Measurements from ENCODE around the gene GABARAPL1.
A peak's percentile ranks its signal among the peaks of the same experiment; 100 is the strongest.
"Not testable (repeated sequence)": the region's sequence is repeated elsewhere in the genome, so short reads cannot be mapped to it uniquely, and the experiment has no call there.

Gene GABARAPL1

DNA sequence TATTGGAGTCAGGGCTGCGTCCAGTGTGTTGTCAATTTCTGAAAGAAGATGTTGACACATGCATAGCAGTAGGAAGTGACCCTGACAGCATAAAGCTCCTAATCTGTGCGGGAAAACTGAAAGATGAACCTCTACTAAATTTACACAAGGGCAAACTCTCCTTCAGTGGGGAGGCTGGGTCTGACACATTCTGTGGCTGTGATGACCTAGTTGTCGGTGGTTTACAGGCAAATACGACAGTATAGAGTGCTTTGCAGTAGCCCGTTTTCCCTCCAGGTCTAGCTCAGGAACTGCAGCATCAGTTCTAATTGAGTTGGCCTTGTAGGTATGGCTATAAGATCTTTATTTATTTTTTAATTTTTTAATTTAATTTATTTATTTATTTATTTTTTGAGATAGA is 14.8 kb upstream of the GABARAPL1 start:
- DNase-seq (ENCODE audit: low read depth), result no peak

GRCh38 chr12:10204495-10204894 is 8.2 kb upstream of the GABARAPL1 start:
- not testable (repeated sequence) for DNase-seq (ENCODE audit: low read depth)

- no peak for DNase-seq (ENCODE audit: low read depth)
Observed at GRCh38 chr12:10205220-10205807, 7.4 kb upstream of the GABARAPL1 start.

DNA sequence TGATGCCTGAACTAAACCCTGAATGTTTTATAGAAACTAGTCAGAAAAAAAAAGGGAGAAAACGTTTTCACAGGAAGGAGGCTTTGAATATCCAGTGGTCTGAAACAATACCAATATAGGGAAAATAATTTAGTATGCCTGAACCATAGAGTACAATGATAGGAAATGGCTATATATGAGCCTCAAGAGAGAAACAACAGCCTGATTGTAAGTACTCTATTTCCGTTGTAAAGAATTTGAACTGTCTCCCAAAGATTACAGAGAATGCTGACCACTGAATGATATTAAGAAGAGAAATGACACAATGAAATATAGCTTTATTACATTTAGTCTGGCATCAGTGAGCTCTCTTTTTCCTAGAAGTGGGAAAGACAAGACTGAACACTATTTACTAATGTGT is 5.5 kb upstream of the GABARAPL1 start:
- DNase-seq (ENCODE audit: low read depth), result no peak

DNA sequence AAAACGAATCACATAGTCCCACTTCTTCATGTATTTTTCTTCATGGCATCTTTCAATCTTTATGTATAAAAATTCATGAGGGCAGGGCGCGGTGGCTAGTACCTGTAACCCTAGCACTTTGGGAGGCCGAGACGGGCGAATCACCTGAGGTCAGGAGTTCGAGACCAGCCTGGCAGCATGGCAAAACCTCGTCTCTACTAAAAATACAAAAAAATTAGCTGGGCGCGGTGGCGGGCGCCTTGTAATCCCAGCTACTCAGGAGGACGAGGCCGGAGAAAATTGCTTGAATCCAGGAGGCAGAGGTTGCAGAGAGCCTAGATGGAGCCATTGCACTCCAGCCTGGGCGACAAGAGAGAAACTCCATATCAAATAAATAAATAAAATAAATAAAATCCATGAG is 2.5 kb upstream of the GABARAPL1 start:
- DNase-seq (ENCODE audit: low read depth), result no peak

GRCh38 chr12:10211101-10211939 is 1.4 kb upstream of the GABARAPL1 start:
- no peak for DNase-seq (ENCODE audit: low read depth)

GRCh38 chr12:10211940-10212738 is 538 bp upstream of the GABARAPL1 start:
- DNase-seq (ENCODE audit: low read depth), result peak; percentile 78

DNA sequence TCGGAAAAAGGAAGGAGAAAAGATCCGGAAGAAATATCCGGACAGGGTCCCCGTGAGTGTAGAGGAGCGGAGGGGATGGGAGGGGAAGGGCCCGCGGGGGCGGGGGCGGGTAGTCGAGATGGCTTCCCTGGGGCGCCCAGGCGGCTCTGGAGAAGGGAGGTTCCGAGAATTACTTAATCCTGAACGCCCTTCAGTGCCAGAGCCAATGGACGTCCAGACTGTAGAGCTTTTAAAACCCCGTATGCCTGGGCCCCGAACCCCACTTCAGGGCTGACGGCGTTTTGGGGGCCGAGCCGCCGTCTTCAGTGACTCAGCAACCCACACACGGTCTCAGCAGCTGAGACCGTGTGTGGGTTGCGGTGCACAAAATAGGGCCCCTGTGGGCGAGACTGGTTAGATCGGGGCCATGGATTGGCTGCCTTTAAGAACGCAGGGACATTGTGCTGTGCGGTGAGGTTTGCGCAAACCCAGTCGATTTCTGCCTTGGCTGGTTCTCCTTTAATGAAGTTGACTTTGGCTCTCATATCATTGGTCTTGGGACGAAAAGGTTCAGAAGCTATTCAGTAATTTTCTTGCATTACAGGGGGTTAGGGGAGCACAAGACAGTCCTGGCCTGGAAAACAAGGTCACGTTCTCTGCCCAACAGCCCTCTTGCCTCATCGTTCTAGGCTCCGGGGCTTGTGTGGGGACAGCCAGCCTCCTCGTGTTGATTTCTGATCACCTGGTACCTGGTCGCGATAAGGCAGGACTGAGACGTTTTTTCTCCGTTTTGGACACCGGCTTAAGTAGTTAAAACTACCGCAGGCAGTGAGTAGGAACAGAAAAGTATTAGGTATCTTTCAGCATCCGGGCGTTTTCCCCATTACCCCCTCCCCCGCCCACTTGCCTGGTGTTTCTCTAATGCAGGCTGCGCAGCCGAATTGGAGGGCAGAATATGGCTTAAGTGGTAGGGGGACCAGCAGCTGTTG is 775 bp downstream of the GABARAPL1 start:
- DNase-seq (ENCODE audit: low read depth), result peak; percentile 72

DNA sequence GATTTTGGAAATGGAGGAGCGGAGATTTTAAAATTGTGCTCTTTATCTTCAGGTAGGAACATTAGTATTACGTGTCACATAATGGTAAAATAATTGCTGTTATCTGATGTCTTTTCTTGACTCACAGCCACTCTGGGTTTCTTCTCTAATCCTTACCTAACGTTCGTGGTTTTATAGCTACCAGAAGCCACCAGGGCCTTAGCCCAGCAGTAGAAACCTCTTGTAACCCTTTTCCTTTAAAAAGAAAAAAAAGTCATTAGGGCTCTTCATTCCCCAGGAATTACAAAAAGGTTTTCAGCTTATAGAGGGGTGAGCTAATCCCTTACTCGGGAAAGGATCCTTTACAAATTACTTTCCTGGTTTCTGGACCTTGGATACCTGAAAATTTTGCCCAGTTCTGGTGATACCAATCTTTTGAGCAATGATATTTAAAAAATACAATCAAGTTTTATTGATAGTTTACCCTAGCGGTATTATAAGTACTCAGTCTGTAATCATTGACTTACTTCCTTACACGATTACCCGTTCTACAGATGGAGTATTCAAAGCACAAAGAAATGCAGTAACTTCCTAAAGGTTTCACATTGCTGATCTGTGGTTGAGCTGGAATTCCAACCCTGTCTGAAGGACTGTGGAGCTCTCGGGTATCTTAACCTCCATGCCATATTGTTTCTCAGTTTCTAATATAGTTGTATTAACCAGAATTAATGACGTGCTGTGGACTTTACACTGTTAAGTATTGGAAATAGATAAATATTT is 1.6 kb downstream of the GABARAPL1 start:
- no peak for DNase-seq (ENCODE audit: low read depth)

GRCh38 chr12:10214895-10215267 is 2.2 kb downstream of the GABARAPL1 start:
- no peak for DNase-seq (ENCODE audit: low read depth)

DNA sequence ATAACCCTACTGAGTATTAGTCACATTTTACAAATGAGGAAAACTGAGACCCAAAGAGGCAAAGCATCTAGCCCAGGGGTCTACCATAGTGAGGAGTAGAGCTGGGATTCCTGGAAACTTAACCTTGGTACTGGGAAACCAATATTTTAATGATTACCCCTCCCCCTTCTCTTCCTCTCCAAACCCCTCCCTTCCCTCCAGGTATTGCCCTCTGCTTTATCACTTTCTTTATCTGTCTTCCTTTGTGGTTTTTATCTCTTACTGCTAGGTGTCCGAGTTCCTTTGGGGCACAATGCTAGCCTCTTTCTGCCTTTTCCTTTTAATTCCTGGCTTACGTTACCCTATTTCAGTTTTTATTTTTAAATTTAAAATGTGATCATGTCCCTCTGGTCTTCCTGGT is 2.8 kb downstream of the GABARAPL1 start:
- DNase-seq (ENCODE audit: low read depth), result no peak

GRCh38 chr12:10215946-10216345 is 3.3 kb downstream of the GABARAPL1 start:
- DNase-seq (ENCODE audit: low read depth), result not testable (repeated sequence)

DNA sequence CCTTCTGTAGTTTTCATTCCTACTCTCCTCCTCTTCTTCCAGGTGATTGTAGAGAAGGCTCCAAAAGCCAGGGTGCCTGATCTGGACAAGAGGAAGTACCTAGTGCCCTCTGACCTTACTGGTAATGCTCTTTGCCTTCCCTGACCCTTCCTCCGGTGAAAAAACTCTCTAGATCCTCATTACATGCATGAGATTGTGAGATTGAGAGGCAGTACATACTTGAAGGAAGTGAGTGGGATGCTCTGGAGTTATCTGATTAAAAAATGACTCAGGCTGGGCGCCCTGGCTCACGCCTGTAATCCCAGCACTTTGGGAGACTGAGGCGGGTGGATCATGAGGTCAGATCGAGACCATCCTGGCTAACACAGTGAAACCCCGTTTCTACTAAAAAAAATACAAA is 5.3 kb downstream of the GABARAPL1 start:
- no peak for DNase-seq (ENCODE audit: low read depth)

- DNase-seq (ENCODE audit: low read depth), result no peak
Observed at GRCh38 chr12:10220398-10221077, 7.9 kb downstream of the GABARAPL1 start.

DNA sequence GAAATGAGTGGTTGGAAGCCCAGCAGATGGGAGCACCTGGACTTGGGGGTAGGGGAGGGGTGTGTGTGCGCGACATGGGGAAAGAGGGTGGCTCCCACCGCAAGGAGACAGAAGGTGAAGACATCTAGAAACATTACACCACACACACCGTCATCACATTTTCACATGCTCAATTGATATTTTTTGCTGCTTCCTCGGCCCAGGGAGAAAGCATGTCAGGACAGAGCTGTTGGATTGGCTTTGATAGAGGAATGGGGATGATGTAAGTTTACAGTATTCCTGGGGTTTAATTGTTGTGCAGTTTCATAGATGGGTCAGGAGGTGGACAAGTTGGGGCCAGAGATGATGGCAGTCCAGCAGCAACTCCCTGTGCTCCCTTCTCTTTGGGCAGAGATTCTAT is 9.2 kb downstream of the GABARAPL1 start:
- DNase-seq (ENCODE audit: low read depth), result no peak

DNA sequence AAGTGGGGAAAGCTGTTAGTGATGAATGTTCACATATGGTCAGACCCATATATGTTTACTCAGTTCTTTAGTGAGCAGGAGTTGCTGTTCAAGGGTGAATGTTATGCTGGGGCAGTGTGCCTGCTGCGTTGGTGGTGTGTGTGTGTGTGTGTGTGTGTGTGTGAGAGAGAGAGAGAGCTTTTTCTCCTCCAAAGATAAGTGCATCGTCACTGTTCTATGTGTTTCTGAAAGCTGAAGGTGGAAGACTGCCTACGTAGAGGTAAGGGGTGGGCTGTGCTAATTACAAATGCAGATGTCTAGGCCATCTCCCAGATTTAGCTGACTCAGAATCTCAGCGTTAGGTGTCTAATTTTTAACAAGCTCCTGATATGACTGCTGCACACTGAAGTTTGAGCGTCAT is 10.5 kb downstream of the GABARAPL1 start:
- DNase-seq (ENCODE audit: low read depth), result no peak

DNA sequence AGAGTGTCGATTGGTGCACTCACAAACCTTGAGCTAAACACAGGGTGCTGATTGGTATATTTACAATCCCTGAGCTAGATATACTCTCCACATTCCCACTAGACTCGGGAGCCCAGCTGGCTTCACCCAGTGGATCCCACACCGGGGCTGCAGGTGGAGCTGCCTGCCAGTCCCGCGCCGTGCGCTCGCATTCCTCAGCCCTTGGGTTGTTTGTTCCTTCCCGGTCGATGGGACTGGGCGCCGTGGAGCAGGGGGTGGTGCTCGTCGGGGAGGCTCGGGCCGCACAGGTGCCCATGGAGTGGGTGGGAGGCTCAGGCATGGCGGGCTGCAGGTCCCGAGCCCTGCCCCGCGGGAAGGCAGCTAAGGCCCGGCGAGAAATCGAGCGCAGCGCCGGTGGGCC is 12.7 kb downstream of the GABARAPL1 start:
- not testable (repeated sequence) for DNase-seq (ENCODE audit: low read depth)

DNA sequence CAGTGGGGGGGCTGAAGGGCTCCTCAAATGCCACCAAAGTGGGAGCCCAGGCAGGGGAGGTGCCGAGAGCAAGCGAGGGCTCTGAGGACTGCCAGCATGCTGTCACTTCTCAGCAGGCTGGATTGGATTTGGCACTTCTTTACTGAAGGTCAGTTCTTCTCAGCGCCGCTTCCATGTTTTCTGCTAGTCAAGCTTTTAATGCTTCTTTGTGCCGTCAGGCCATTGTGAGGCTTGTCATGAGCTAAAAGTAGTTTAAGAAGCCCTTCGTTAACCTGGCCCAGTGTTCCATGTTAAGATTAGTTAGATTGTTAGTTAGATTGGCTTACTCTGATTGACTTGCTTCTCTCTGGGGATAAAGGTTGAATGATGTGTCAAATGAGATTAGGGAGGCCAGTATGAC is 13.4 kb downstream of the GABARAPL1 start:
- DNase-seq (ENCODE audit: low read depth), result no peak

GRCh38 chr12:10226731-10227130 is 14.1 kb downstream of the GABARAPL1 start:
- no peak for DNase-seq (ENCODE audit: low read depth)

GRCh38 chr12:10227648-10228047 is 15.0 kb downstream of the GABARAPL1 start:
- DNase-seq (ENCODE audit: low read depth), result no peak
